ENCODE data around the gene AHDC1. TPM values are rescaled to one million over a fixed set of nuclear protein-coding genes. Genes with fewer than 3 reads are reported as not detected.

The AHDC1 gene
- total and polyA plus RNA-seq, 10 of the 15 experiments (the other 5 are each of a cell fraction or from before 2014, with no cell fraction given) = 0.21 to 13.0 (median 1.4) TPM

DNA sequence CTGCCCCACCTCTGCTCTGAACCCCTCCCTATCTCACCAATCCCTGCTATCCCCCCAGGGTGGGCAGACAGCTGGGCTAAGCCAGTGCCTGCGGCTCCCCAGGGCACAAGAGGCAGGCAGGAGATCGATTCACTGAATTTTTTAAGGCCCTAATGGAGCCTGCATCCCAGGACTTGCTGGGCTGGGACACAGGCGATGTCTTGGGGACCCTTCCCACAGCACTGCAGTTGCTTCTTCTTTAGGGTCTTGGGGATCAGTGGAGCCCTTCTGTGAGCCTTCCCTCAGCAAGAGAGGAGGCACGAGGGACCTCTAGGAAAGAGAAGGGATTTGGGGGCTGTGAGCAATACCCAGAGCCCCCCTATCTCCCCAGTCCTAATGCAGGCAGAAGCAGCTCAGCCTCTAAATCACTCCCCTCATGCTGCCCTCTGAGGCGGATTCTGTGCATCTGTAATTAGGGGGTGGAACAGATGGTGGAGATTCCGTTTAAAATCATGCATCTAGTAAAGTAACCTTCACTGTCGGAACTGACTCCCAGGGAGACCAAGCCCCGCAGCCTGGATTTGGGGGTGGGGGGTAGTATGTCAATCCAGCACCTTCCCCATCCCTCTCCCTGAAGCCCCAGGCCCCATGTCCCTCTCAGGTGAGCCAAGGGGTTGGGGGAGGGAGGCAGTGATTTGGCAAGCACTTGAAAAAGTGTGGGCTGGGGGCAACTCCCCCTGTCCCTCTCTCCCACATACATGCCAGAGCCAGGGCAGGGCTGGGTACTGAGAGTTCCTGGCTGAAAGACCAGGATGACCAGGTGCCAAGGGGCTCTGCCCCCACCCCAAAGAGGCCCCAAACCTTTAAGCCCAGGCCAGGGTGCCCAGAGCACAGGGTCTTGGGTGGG, 10.0 kb downstream of the AHDC1 start:
- no peak for ATAC-seq
- ChIA-PET CTCF (interaction anchor here (1.2 kb wide), 1 partner anchor 8 kb away, joined by 3 read pairs; no protein-coding TSS in a partner anchor), RAD21 (ENCODE audit: unreplicated experiment) (no interaction called here), SMC1A (ENCODE audit: uncharacterized antibody, unreplicated experiment) (interaction anchor here (3.1 kb wide), 1 partner anchor 37 kb away, joined by 9 read pairs; no protein-coding TSS in a partner anchor), POLR2A (no interaction called here)
- Histone ChIP-seq H3K27ac (ENCODE audit: control insufficient read depth, insufficient read depth) (no peak overlapping the region), H3K79me2 (ENCODE audit: control insufficient read depth, insufficient read depth, low read length) (no peaks in the 10 kb centered on the region; the same call in 1 of the 2 replicates), H4K20me1 (ENCODE audit: control insufficient read depth, insufficient read depth) (no peaks in the 10 kb centered on the region), H2AFZ (ENCODE audit: control insufficient read depth, low read depth, low read length) (no peak overlapping the region), H3K4me3 (no peak overlapping the region), H3K9ac (ENCODE audit: control insufficient read depth, insufficient read depth, low read length) (no peak overlapping the region), H3K9me3 (replicated peaks; ENCODE audit: control insufficient read depth, insufficient read depth, low read length) (no peaks in the 10 kb centered on the region), H3K27me3 (replicated peaks in 1 of 2; ENCODE audit: control insufficient read depth in 2 of 2, insufficient read depth in 2 of 2, low read length in 1 of 2) (no peaks in the 10 kb centered on the region), H3K4me1 (ENCODE audit: control insufficient read depth, insufficient read depth, low read length) (peaks cover 35% of the 10 kb centered on the region), H3K36me3 (ENCODE audit: control insufficient read depth in 2 of 2, insufficient read depth in 2 of 2, low read length in 1 of 2) (no peaks in the 10 kb centered on the region; a peak in 1 of 4 replicates), H3K4me2 (ENCODE audit: control insufficient read depth, insufficient read depth) (no peak overlapping the region)
- intact Hi-C loops (cut with micrococcal nuclease; ENCODE audit: unreplicated experiment) = no loop called here
- in situ Hi-C loops (cut with MboI) = no loop called here
- BruUV-seq (replicated peaks) = no TSS peak
- DNase-seq (ENCODE audit: low read depth, low spot score) = no peak
- FAIRE-seq = no peak
- no peak for TF ChIP-seq EZH2 (IDR thresholded peaks at IDR 0.05; ENCODE audit: borderline replicate concordance, control insufficient read depth, low read depth, low read length)
- 66% methylated on average over 8 of the region's 8 CpGs for WGBS (ENCODE audit: insufficient coverage, insufficient replicate concordance, low lambda C conversion rate, missing lambda C conversion rate)

DNA sequence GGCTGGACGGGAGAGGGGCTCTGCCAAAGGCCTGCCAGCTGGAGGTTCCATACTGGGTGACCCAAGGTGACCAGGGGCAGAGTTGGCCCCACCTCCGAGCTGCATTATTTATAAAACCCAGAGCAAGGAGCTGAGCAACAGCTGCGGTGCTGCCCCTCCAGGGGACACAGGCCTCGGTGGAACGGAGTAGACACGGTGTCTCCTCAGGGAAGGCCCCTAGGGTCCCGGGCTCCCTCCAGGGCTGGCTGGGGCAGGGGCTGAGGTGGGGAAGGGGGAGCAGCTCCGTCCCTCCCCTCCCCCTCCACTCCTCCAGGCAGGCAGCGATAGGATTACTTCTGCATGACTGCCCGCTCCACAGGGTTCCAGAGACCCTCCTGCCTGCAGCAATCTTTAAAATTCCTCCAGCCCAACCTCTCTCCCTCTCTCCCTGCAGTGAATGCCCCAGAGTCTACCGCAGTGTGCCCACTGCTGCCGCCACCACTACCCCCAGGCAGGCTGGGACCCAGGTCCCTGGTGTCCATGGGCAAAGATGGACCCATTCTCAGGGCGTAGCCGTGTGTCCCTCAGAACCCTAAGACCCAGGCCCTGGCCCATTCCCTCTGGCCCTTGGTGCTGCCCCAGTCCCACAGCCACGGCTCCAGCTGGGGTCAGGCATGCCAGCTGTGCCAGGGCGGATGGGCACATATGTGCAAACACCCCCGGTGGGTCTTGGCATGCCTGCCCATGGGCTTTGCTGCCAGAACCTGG, 10.8 kb downstream of the AHDC1 start:
- intact Hi-C loops (cut with micrococcal nuclease; ENCODE audit: unreplicated experiment) (no loop called here), in situ Hi-C loops (cut with MboI) (no loop called here)
- DNase-seq (ENCODE audit: low read depth, low spot score) (no peak), ATAC-seq (no peak), FAIRE-seq (no peak)
- Histone ChIP-seq H3K79me2 (ENCODE audit: control insufficient read depth, insufficient read depth, low read length) (no peaks in the 10 kb centered on the region), H3K4me3 (no peak overlapping the region), H3K4me1 (ENCODE audit: control insufficient read depth, insufficient read depth, low read length) (peaks cover 27% of the 10 kb centered on the region), H3K4me2 (ENCODE audit: control insufficient read depth, insufficient read depth) (no peak overlapping the region), H3K9ac (ENCODE audit: control insufficient read depth, insufficient read depth, low read length) (no peak overlapping the region), H3K9me3 (replicated peaks; ENCODE audit: control insufficient read depth, insufficient read depth, low read length) (no peaks in the 10 kb centered on the region), H2AFZ (ENCODE audit: control insufficient read depth, low read depth, low read length) (no peak overlapping the region), H3K27ac (ENCODE audit: control insufficient read depth, insufficient read depth) (no peak overlapping the region), H3K36me3 (ENCODE audit: control insufficient read depth in 2 of 2, insufficient read depth in 2 of 2, low read length in 1 of 2) (no peaks in the 10 kb centered on the region; a peak in 1 of 4 replicates), H3K27me3 (replicated peaks in 1 of 2; ENCODE audit: control insufficient read depth in 2 of 2, insufficient read depth in 2 of 2, low read length in 1 of 2) (no peaks in the 10 kb centered on the region), H4K20me1 (ENCODE audit: control insufficient read depth, insufficient read depth) (no peaks in the 10 kb centered on the region)
- CTCF ChIA-PET = interaction anchor here (1.2 to 3.3 kb wide), 3 partner anchors 9 to 36 kb away, joined by 3 to 12 read pairs (median 5); no protein-coding TSS in a partner anchor
- SMC1A ChIA-PET (ENCODE audit: uncharacterized antibody, unreplicated experiment) = no interaction called here
- RAD21 ChIA-PET (ENCODE audit: unreplicated experiment) = no interaction called here
- POLR2A ChIA-PET = interaction anchor here (0.6 kb wide), 1 partner anchor 80 kb away, joined by 3 read pairs; no protein-coding TSS in a partner anchor
- TF ChIP-seq, protein P1, sequence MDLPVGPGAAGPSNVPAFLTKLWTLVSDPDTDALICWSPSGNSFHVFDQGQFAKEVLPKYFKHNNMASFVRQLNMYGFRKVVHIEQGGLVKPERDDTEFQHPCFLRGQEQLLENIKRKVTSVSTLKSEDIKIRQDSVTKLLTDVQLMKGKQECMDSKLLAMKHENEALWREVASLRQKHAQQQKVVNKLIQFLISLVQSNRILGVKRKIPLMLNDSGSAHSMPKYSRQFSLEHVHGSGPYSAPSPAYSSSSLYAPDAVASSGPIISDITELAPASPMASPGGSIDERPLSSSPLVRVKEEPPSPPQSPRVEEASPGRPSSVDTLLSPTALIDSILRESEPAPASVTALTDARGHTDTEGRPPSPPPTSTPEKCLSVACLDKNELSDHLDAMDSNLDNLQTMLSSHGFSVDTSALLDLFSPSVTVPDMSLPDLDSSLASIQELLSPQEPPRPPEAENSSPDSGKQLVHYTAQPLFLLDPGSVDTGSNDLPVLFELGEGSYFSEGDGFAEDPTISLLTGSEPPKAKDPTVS (IDR thresholded peaks at IDR 0.05; ENCODE audit: low read depth, low read length) = no peak
- no peak for TF ChIP-seq SUPT20H (IDR thresholded peaks at IDR 0.05; ENCODE audit: borderline replicate concordance, control insufficient read depth, low read depth, low read length)
- TF ChIP-seq, protein P2, sequence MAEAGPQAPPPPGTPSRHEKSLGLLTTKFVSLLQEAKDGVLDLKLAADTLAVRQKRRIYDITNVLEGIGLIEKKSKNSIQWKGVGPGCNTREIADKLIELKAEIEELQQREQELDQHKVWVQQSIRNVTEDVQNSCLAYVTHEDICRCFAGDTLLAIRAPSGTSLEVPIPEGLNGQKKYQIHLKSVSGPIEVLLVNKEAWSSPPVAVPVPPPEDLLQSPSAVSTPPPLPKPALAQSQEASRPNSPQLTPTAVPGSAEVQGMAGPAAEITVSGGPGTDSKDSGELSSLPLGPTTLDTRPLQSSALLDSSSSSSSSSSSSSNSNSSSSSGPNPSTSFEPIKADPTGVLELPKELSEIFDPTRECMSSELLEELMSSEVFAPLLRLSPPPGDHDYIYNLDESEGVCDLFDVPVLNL (IDR thresholded peaks at IDR 0.05; ENCODE audit: low read depth, low read length) = no peak
- 78% methylated on average over 14 of the region's 17 CpGs for WGBS (ENCODE audit: insufficient coverage, insufficient replicate concordance, low lambda C conversion rate, missing lambda C conversion rate)
- no TSS peak for BruUV-seq (replicated peaks)
